Stimulated activated naive CD8-positive, alpha-beta T cell treated with anti-CD3 and anti-CD28 coated beads, Interleukin-15, Interleukin-2, amounts not matched to agents 100 ng/mL and 50 ng/mL, for 24 hours (primary cell): ENCODE results near the gene WRAP53.
"Not testable (repeated sequence)": the region's sequence is repeated elsewhere in the genome, so short reads cannot be mapped to it uniquely, and the experiment has no call there.

Experiments
- H3K27ac Mint-ChIP-seq: one replicate; pipeline ENCODE4 v1.8.0; 2021; ENCODE audit warnings: mild to moderate bottlenecking, mixed read lengths
- H3K27me3 Mint-ChIP-seq: one replicate; pipeline ENCODE4 v1.8.0; 2021; ENCODE audit warnings: mixed read lengths
- H3K36me3 Mint-ChIP-seq: one replicate; pipeline ENCODE4 v1.8.0; 2021; ENCODE audit warnings: low read depth, mixed read lengths
- H3K4me1 Mint-ChIP-seq: one replicate; pipeline ENCODE4 v1.8.0; 2021; ENCODE audit warnings: low read depth, mixed read lengths
- H3K4me3 Mint-ChIP-seq: one replicate; pipeline ENCODE4 v1.8.0; 2021; ENCODE audit warnings: mild to moderate bottlenecking, mixed read lengths
- H3K9me3 Mint-ChIP-seq: one replicate; pipeline ENCODE4 v1.8.0; 2021; ENCODE audit warnings: mixed read lengths

Gene WRAP53

GRCh38 chr17:7687908-7688807, at the start of gene WRAP53:
TSS of gene WRAP53 (plus strand) at chr17:7688477. CDS start at chr17:7688649, 172 bp downstream.
- Mint-ChIP-seq H3K27ac (peak within 1 kb of the TSS; percentile 99), H3K27me3 (no peaks in the 10 kb centered on the region), H3K4me3 (peak within 1 kb of the TSS; percentile 98), H3K36me3 (peaks cover 42% of the 10 kb centered on the region), H3K9me3 (no peaks in the 10 kb centered on the region), H3K4me1 (peaks cover 42% of the 10 kb centered on the region)

- Mint-ChIP-seq H3K36me3 (no peaks in the 10 kb centered on the region), H3K9me3 (no peaks in the 10 kb centered on the region), H3K4me1 (no peaks in the 10 kb centered on the region), H3K27ac (no peak overlapping the region), H3K27me3 (peaks cover 12% of the 10 kb centered on the region), H3K4me3 (no peak overlapping the region)
These were observed 47.5 kb upstream of the WRAP53 start for GRCh38 chr17:7640783-7641182.

- H3K27ac Mint-ChIP-seq, H3K9me3 Mint-ChIP-seq, H3K4me1 Mint-ChIP-seq, H3K36me3 Mint-ChIP-seq: not testable (repeated sequence)
- peak overlapping the region; percentile 37 for H3K4me3 Mint-ChIP-seq
- peaks cover 12% of the 10 kb centered on the region for H3K27me3 Mint-ChIP-seq
These were observed 46.6 kb upstream of the WRAP53 start for GRCh38 chr17:7641635-7642034.

- Mint-ChIP-seq H3K4me1 (peaks cover under 1% of the 10 kb centered on the region), H3K4me3 (no peak overlapping the region), H3K27me3 (peaks cover 18% of the 10 kb centered on the region), H3K27ac (no peak overlapping the region), H3K9me3 (no peaks in the 10 kb centered on the region), H3K36me3 (no peaks in the 10 kb centered on the region)
These were observed 43.5 kb upstream of the WRAP53 start for GRCh38 chr17:7644775-7645174.

GRCh38 chr17:7646457-7646856, 41.8 kb upstream of the WRAP53 start:
- Mint-ChIP-seq H3K4me1 (peaks cover 14% of the 10 kb centered on the region), H3K27ac (no peak overlapping the region), H3K4me3 (no peak overlapping the region)

GRCh38 chr17:7647018-7647417, 41.3 kb upstream of the WRAP53 start:
- no peaks in the 10 kb centered on the region for H3K9me3 Mint-ChIP-seq
- H3K27ac Mint-ChIP-seq = no peak overlapping the region
- H3K27me3 Mint-ChIP-seq = peaks cover 30% of the 10 kb centered on the region
- no peak overlapping the region for H3K4me3 Mint-ChIP-seq
- H3K4me1 Mint-ChIP-seq = peaks cover 14% of the 10 kb centered on the region
- no peaks in the 10 kb centered on the region for H3K36me3 Mint-ChIP-seq

More at GRCh38 chr17:7646457-7646856, 41.8 kb upstream of the WRAP53 start:
- no peaks in the 10 kb centered on the region for H3K9me3 Mint-ChIP-seq
- H3K27me3 Mint-ChIP-seq = peaks cover 32% of the 10 kb centered on the region
- H3K36me3 Mint-ChIP-seq = no peaks in the 10 kb centered on the region

- H3K9me3 Mint-ChIP-seq = no peaks in the 10 kb centered on the region
- H3K4me3 Mint-ChIP-seq = peak within 1 kb of the TSS; percentile 73
- no peaks in the 10 kb centered on the region for H3K36me3 Mint-ChIP-seq
- H3K27me3 Mint-ChIP-seq = peaks cover 39% of the 10 kb centered on the region
- no peak within 1 kb of the TSS for H3K27ac Mint-ChIP-seq
- peaks cover 14% of the 10 kb centered on the region for H3K4me1 Mint-ChIP-seq
These were observed 37.7 kb upstream of the WRAP53 start, which contains the start of gene ATP1B2 for GRCh38 chr17:7650509-7651096. TSS of gene ATP1B2 (plus strand) at chr17:7650926. CDS start at chr17:7651519, 593 bp downstream.

GRCh38 chr17:7651097-7651664, 37.1 kb upstream of the WRAP53 start:
- Mint-ChIP-seq H3K27ac (no peak overlapping the region), H3K36me3 (no peaks in the 10 kb centered on the region), H3K27me3 (peaks cover 39% of the 10 kb centered on the region), H3K9me3 (no peaks in the 10 kb centered on the region), H3K4me1 (peaks cover 14% of the 10 kb centered on the region), H3K4me3 (peak overlapping the region; percentile 69)

- Mint-ChIP-seq H3K9me3 (no peaks in the 10 kb centered on the region), H3K4me1 (peaks cover 14% of the 10 kb centered on the region), H3K27me3 (peaks cover 39% of the 10 kb centered on the region), H3K36me3 (no peaks in the 10 kb centered on the region), H3K4me3 (no peak overlapping the region), H3K27ac (no peak overlapping the region)
These were observed 36.5 kb upstream of the WRAP53 start for GRCh38 chr17:7651665-7652387.

GRCh38 chr17:7652388-7653356, 35.6 kb upstream of the WRAP53 start:
- Mint-ChIP-seq H3K4me1 (peaks cover 14% of the 10 kb centered on the region), H3K9me3 (no peaks in the 10 kb centered on the region), H3K4me3 (no peak overlapping the region), H3K36me3 (no peaks in the 10 kb centered on the region), H3K27me3 (peaks cover 39% of the 10 kb centered on the region), H3K27ac (no peak overlapping the region)

- Mint-ChIP-seq H3K4me3 (no peak overlapping the region), H3K9me3 (no peaks in the 10 kb centered on the region), H3K27ac (no peak overlapping the region), H3K36me3 (no peaks in the 10 kb centered on the region), H3K27me3 (peaks cover 31% of the 10 kb centered on the region), H3K4me1 (peaks cover 11% of the 10 kb centered on the region)
These were observed 33.3 kb upstream of the WRAP53 start for GRCh38 chr17:7654832-7655540.

GRCh38 chr17:7655541-7655840, 32.8 kb upstream of the WRAP53 start:
- H3K27me3 Mint-ChIP-seq = peaks cover 26% of the 10 kb centered on the region
- H3K36me3 Mint-ChIP-seq = no peaks in the 10 kb centered on the region
- H3K4me3 Mint-ChIP-seq = no peak overlapping the region
- peaks cover 6% of the 10 kb centered on the region for H3K4me1 Mint-ChIP-seq
- no peak overlapping the region for H3K27ac Mint-ChIP-seq
- H3K9me3 Mint-ChIP-seq = no peaks in the 10 kb centered on the region

- no peaks in the 10 kb centered on the region for H3K9me3 Mint-ChIP-seq
- H3K36me3 Mint-ChIP-seq = no peaks in the 10 kb centered on the region
- H3K4me1 Mint-ChIP-seq = no peaks in the 10 kb centered on the region
- peaks cover 15% of the 10 kb centered on the region for H3K27me3 Mint-ChIP-seq
- H3K27ac Mint-ChIP-seq = no peak overlapping the region
- no peak overlapping the region for H3K4me3 Mint-ChIP-seq
These were observed 31.2 kb upstream of the WRAP53 start for GRCh38 chr17:7656958-7657609.
